Mesenchymal stem cell (in vitro differentiated cells and primary cell): ENCODE results near the gene SMPD3.

ENCODE experiments used
- DNase-seq: peaks from one replicate; pipeline ENCODE4 v3.0.0-alpha.2; 2013
- H2AFZ ChIP-seq: one replicate; pipeline ENCODE4 v1.6.1; 2013; ENCODE audit warnings: low read depth, mild to moderate bottlenecking, control low read depth, inconsistent platforms, low read length, moderate library complexity
- H2AK5ac ChIP-seq: 2 replicates; pipeline ENCODE4 v1.6.1; 2013; ENCODE audit warnings: low read length, moderate library complexity, mild to moderate bottlenecking, inconsistent platforms; ENCODE audit not compliant: severe bottlenecking
- H2BK120ac ChIP-seq: one replicate; pipeline ENCODE4 v1.6.1; 2013; ENCODE audit warnings: low read depth, mild to moderate bottlenecking, inconsistent platforms, low read length, moderate library complexity
- H2BK12ac ChIP-seq, 2 experiments: one replicate each; pipeline ENCODE4 v1.6.1; 2013; ENCODE audit warnings: inconsistent platforms in 2 of 2, low read length in 2 of 2, mild to moderate bottlenecking in 2 of 2, moderate library complexity in 2 of 2, control low read depth in 1 of 2
- H2BK15ac ChIP-seq: one replicate; pipeline ENCODE4 v1.6.1; 2013; ENCODE audit warnings: mild to moderate bottlenecking, low read depth, inconsistent platforms; ENCODE audit not compliant: poor library complexity, severe bottlenecking
- H2BK5ac ChIP-seq: 2 replicates; pipeline ENCODE4 v1.6.1; 2013; ENCODE audit warnings: low read depth, mild to moderate bottlenecking, low read length, control low read depth, inconsistent platforms; ENCODE audit not compliant: poor library complexity, severe bottlenecking
- H3K14ac ChIP-seq, 2 experiments: one replicate each; pipeline ENCODE4 v1.6.1; 2013; ENCODE audit warnings: inconsistent platforms in 2 of 2, low read length in 2 of 2, control low read depth in 1 of 2, mild to moderate bottlenecking in 1 of 2, moderate library complexity in 1 of 2
- H3K18ac ChIP-seq, 2 experiments: one replicate each; pipeline ENCODE4 v1.6.1; 2013; ENCODE audit warnings: inconsistent platforms in 2 of 2, low read length in 2 of 2, control low read depth in 1 of 2, low read depth in 1 of 2, mild to moderate bottlenecking in 1 of 2
- H3K23ac ChIP-seq, 2 experiments: one replicate each; pipeline ENCODE4 v1.6.1; 2013; ENCODE audit warnings: inconsistent platforms in 2 of 2, low read length in 2 of 2, mild to moderate bottlenecking in 2 of 2, moderate library complexity in 2 of 2, control low read depth in 1 of 2
- H3K27ac ChIP-seq: 2 replicates; pipeline ENCODE4 v1.5.1; 2013; ENCODE audit warnings: mild to moderate bottlenecking, moderate library complexity, low read length, control low read depth, inconsistent platforms; ENCODE audit not compliant: poor library complexity, severe bottlenecking
- H3K27me3 ChIP-seq, 2 experiments: 2 replicates each; pipeline versions ENCODE4 v1.6.1 to v1.7.0; 2013; ENCODE audit warnings: low read length in 2 of 2, mild to moderate bottlenecking in 2 of 2, moderate library complexity in 2 of 2, control low read depth in 1 of 2, inconsistent platforms in 1 of 2; ENCODE audit not compliant: control insufficient read depth in 1 of 2, insufficient read depth in 1 of 2
- H3K36me3 ChIP-seq, 2 experiments: 2 replicates each; pipeline versions ENCODE4 v1.6.1 to v1.7.0; 2013; ENCODE audit warnings: low read length in 2 of 2, control low read depth in 1 of 2, inconsistent platforms in 1 of 2, low read depth in 1 of 2, mild to moderate bottlenecking in 1 of 2; ENCODE audit not compliant: insufficient read depth in 2 of 2, control insufficient read depth in 1 of 2
- H3K4ac ChIP-seq, 2 experiments: one replicate each; pipeline ENCODE4 v1.6.1; 2013; ENCODE audit warnings: inconsistent platforms in 2 of 2, low read length in 2 of 2, mild to moderate bottlenecking in 2 of 2, moderate library complexity in 2 of 2, control low read depth in 1 of 2, low read depth in 1 of 2
- H3K4me1 ChIP-seq: 2 replicates; pipeline ENCODE4 v1.6.1; 2013; ENCODE audit warnings: low read depth, low read length, control low read depth; ENCODE audit not compliant: control insufficient read depth, insufficient read depth
- H3K4me2 ChIP-seq: 2 replicates; pipeline ENCODE4 v1.6.1; 2013; ENCODE audit warnings: low read length, mild to moderate bottlenecking, inconsistent platforms; ENCODE audit not compliant: poor library complexity, severe bottlenecking
- H3K4me3 ChIP-seq, 2 experiments: 2 replicates each; pipeline versions ENCODE4 v1.5.1 to v1.7.0; 2013; ENCODE audit warnings: low read length in 2 of 2, mild to moderate bottlenecking in 2 of 2, control low read depth in 1 of 2, low read depth in 1 of 2; ENCODE audit not compliant: insufficient read depth in 1 of 2
- H3K79me1 ChIP-seq: replicated peaks from 2 replicates; pipeline ENCODE4 v1.6.1; 2013; ENCODE audit warnings: mild to moderate bottlenecking, control low read depth, low read length, inconsistent platforms; ENCODE audit not compliant: poor library complexity, severe bottlenecking
- H3K9ac ChIP-seq: 2 replicates; pipeline ENCODE4 v1.7.0; 2013; ENCODE audit warnings: mild to moderate bottlenecking, low read length, moderate library complexity
- H3K9me3 ChIP-seq: 2 replicates; pipeline ENCODE4 v1.7.0; 2013; ENCODE audit warnings: mild to moderate bottlenecking, low read length; ENCODE audit not compliant: control insufficient read depth
- H4K8ac ChIP-seq: one replicate; pipeline ENCODE4 v1.6.1; 2013; ENCODE audit warnings: inconsistent platforms, mild to moderate bottlenecking, low read length, moderate library complexity
- H4K91ac ChIP-seq: one replicate; pipeline ENCODE4 v1.6.1; 2013; ENCODE audit warnings: mild to moderate bottlenecking, low read length, inconsistent platforms
- WGBS: methylation state at CpG from one replicate; pipeline ENCODE4 v1.1.7; 2013; ENCODE audit warnings: mixed read lengths; 5-methylcytosine and 5-hydroxymethylcytosine counted together

Gene SMPD3

GRCh38 chr16:68400924-68401460 is 47.3 kb downstream of the SMPD3 start:
- H2AFZ ChIP-seq = no peak overlapping the region
- peaks cover 15% of the 10 kb centered on the region for H3K4me1 ChIP-seq
- H3K4me2 ChIP-seq = no peak overlapping the region
- H2BK12ac ChIP-seq = no peak overlapping the region
- H3K36me3 ChIP-seq = no peaks in the 10 kb centered on the region
- no peak overlapping the region for H2BK5ac ChIP-seq
- H2BK120ac ChIP-seq = no peak overlapping the region
- H3K9ac ChIP-seq = no peak overlapping the region
- no peak overlapping the region for H3K23ac ChIP-seq
- no peak for DNase-seq
- H3K18ac ChIP-seq = no peak overlapping the region
- no peak overlapping the region for H2AK5ac ChIP-seq
- H3K4me3 ChIP-seq = no peak overlapping the region
- no peaks in the 10 kb centered on the region for H3K79me1 ChIP-seq
- H4K8ac ChIP-seq = no peak overlapping the region
- no peak overlapping the region for H3K4ac ChIP-seq
- no peak overlapping the region for H3K27ac ChIP-seq
- no peak overlapping the region for H2BK15ac ChIP-seq
- WGBS = 58% methylated on average over 5 of the region's 5 CpGs
- H3K27me3 ChIP-seq = peaks cover 12 to 35% of the 10 kb centered on the region in 2 experiments
- H3K9me3 ChIP-seq = no peaks in the 10 kb centered on the region
- no peak overlapping the region for H3K14ac ChIP-seq
- no peak overlapping the region for H4K91ac ChIP-seq

- no peak overlapping the region for H3K4me3 ChIP-seq
- H4K8ac ChIP-seq = no peak overlapping the region
- no peak overlapping the region for H3K9ac ChIP-seq
- no peak overlapping the region for H2AK5ac ChIP-seq
- DNase-seq = no peak
- no peak overlapping the region for H3K4ac ChIP-seq
- H3K23ac ChIP-seq = no peak overlapping the region
- no peak overlapping the region for H2BK120ac ChIP-seq
- no peaks in the 10 kb centered on the region for H3K36me3 ChIP-seq
- no peak overlapping the region for H2BK15ac ChIP-seq
- no peak overlapping the region for H3K4me2 ChIP-seq
- H3K18ac ChIP-seq = no peak overlapping the region
- no peak overlapping the region for H3K27ac ChIP-seq
- H3K9me3 ChIP-seq = no peaks in the 10 kb centered on the region
- H3K27me3 ChIP-seq = peaks cover 12 to 32% of the 10 kb centered on the region in 2 experiments
- H3K4me1 ChIP-seq = peaks cover 13% of the 10 kb centered on the region
- no peak overlapping the region for H2BK5ac ChIP-seq
- H4K91ac ChIP-seq = no peak overlapping the region
- H3K79me1 ChIP-seq = no peaks in the 10 kb centered on the region
- no peak overlapping the region for H3K14ac ChIP-seq
- H2AFZ ChIP-seq = no peak overlapping the region
- no peak overlapping the region for H2BK12ac ChIP-seq
- 87% methylated on average over 5 of the region's 5 CpGs for WGBS
Measured at GRCh38 chr16:68400083-68400923, 48.0 kb downstream of the SMPD3 start.

- Histone ChIP-seq H3K14ac (no peak overlapping the region), H3K9ac (no peak overlapping the region), H2BK120ac (no peak overlapping the region), H2BK5ac (no peak overlapping the region), H3K4ac (no peak overlapping the region), H3K36me3 (no peaks in the 10 kb centered on the region), H2BK15ac (no peak overlapping the region), H2BK12ac (no peak overlapping the region), H3K18ac (no peak overlapping the region), H4K91ac (no peak overlapping the region), H2AFZ (no peak overlapping the region), H3K4me2 (no peak overlapping the region), H2AK5ac (no peak overlapping the region), H3K27me3 (peaks cover 12 to 32% of the 10 kb centered on the region in 2 experiments), H4K8ac (no peak overlapping the region), H3K4me1 (peaks cover 13% of the 10 kb centered on the region), H3K4me3 (no peak overlapping the region), H3K9me3 (no peaks in the 10 kb centered on the region), H3K23ac (no peak overlapping the region), H3K79me1 (no peaks in the 10 kb centered on the region), H3K27ac (no peak overlapping the region)
- no peak for DNase-seq
- WGBS = 66% methylated on average over 3 of the region's 3 CpGs
Measured at GRCh38 chr16:68399456-68399855, 48.9 kb downstream of the SMPD3 start.

- Histone ChIP-seq H3K27ac (no peak overlapping the region), H4K8ac (no peak overlapping the region), H3K14ac (no peak overlapping the region), H2BK12ac (no peak overlapping the region), H4K91ac (no peak overlapping the region), H3K79me1 (no peaks in the 10 kb centered on the region), H3K23ac (no peak overlapping the region), H3K4me1 (peaks cover 11% of the 10 kb centered on the region), H3K36me3 (no peaks in the 10 kb centered on the region), H2BK120ac (no peak overlapping the region), H3K18ac (no peak overlapping the region), H2BK15ac (no peak overlapping the region), H3K27me3 (peaks cover 12 to 32% of the 10 kb centered on the region in 2 experiments), H3K9ac (no peak overlapping the region), H2AK5ac (no peak overlapping the region), H3K9me3 (no peaks in the 10 kb centered on the region), H3K4me3 (no peak overlapping the region), H2BK5ac (no peak overlapping the region), H2AFZ (no peak overlapping the region), H3K4ac (no peak overlapping the region), H3K4me2 (no peak overlapping the region)
- whole genome bisulfite sequencing = 60% methylated on average over 6 of the region's 6 CpGs
- no peak for DNase-seq
Measured at GRCh38 chr16:68397710-68398201, 50.6 kb downstream of the SMPD3 start.
